ENCODE data around the gene SPC25.

The SPC25 gene

GRCh38 chr2:168920504-168921157, 30.4 kb upstream of the SPC25 start:
- Histone ChIP-seq H3K79me2 (ENCODE audit: insufficient read depth, low read length) (no peaks in the 10 kb centered on the region), H3K36me3 (ENCODE audit: insufficient read depth, low read length) (no peaks in the 10 kb centered on the region), H3K9ac (ENCODE audit: low read depth, low read length) (no peak overlapping the region), H3K4me1 (ENCODE audit: insufficient read depth, low read length) (no peaks in the 10 kb centered on the region), H3K27me3 (ENCODE audit: insufficient read depth, low read length, poor library complexity) (peaks cover 6% of the 10 kb centered on the region), H3K4me3 (ENCODE audit: low read depth in 1 of 2, low read length in 2 of 2) (no peak overlapping the region), H3K4me2 (ENCODE audit: insufficient read depth, low read length) (no peak overlapping the region), H4K20me1 (ENCODE audit: insufficient read depth, low read length) (no peaks in the 10 kb centered on the region), H2AFZ (ENCODE audit: low read depth, low read length) (no peak overlapping the region), H3K27ac (ENCODE audit: low read length) (no peak overlapping the region), H3K9me3 (ENCODE audit: insufficient read depth, low read length, severe bottlenecking) (no peaks in the 10 kb centered on the region)
- DNase-seq (no peak), ATAC-seq (ENCODE audit: insufficient read depth, low read depth) (no peak)
- TF ChIP-seq CTCF (IDR thresholded peaks at IDR 0.05; ENCODE audit: borderline replicate concordance, extremely low read depth, low read length, poor library complexity, severe bottlenecking), result peak; percentile 76
- TF ChIP-seq EZH2 (IDR thresholded peaks at IDR 0.05; ENCODE audit: borderline replicate concordance, low read depth, low read length, severe bottlenecking), result no peak

GRCh38 chr2:168916331-168916675, 26.1 kb upstream of the SPC25 start:
- Histone ChIP-seq H3K27me3 (ENCODE audit: insufficient read depth, low read length, poor library complexity) (no peaks in the 10 kb centered on the region), H3K36me3 (ENCODE audit: insufficient read depth, low read length) (no peaks in the 10 kb centered on the region), H3K27ac (ENCODE audit: low read length) (no peak overlapping the region), H3K79me2 (ENCODE audit: insufficient read depth, low read length) (no peaks in the 10 kb centered on the region), H2AFZ (ENCODE audit: low read depth, low read length) (no peak overlapping the region), H3K4me2 (ENCODE audit: insufficient read depth, low read length) (no peak overlapping the region), H3K9me3 (ENCODE audit: insufficient read depth, low read length, severe bottlenecking) (no peaks in the 10 kb centered on the region), H3K4me3 (ENCODE audit: low read depth in 1 of 2, low read length in 2 of 2) (no peak overlapping the region), H4K20me1 (ENCODE audit: insufficient read depth, low read length) (no peaks in the 10 kb centered on the region), H3K9ac (ENCODE audit: low read depth, low read length) (no peak overlapping the region), H3K4me1 (ENCODE audit: insufficient read depth, low read length) (no peaks in the 10 kb centered on the region)
- DNase-seq, result no peak
- TF ChIP-seq CTCF (IDR thresholded peaks at IDR 0.05; ENCODE audit: borderline replicate concordance, extremely low read depth, low read length, poor library complexity, severe bottlenecking), result no peak
- no peak for TF ChIP-seq EZH2 (IDR thresholded peaks at IDR 0.05; ENCODE audit: borderline replicate concordance, low read depth, low read length, severe bottlenecking)
- no peak for ATAC-seq (ENCODE audit: insufficient read depth, low read depth)

GRCh38 chr2:168915441-168916330, 25.5 kb upstream of the SPC25 start:
- no peaks in the 10 kb centered on the region for H4K20me1 ChIP-seq (ENCODE audit: insufficient read depth, low read length)
- no peaks in the 10 kb centered on the region for H3K9me3 ChIP-seq (ENCODE audit: insufficient read depth, low read length, severe bottlenecking)
- ATAC-seq (ENCODE audit: insufficient read depth, low read depth) (no peak), DNase-seq (no peak)
- no peaks in the 10 kb centered on the region for H3K36me3 ChIP-seq (ENCODE audit: insufficient read depth, low read length)
- H2AFZ ChIP-seq (ENCODE audit: low read depth, low read length), result no peak overlapping the region
- no peak overlapping the region for H3K27ac ChIP-seq (ENCODE audit: low read length)
- no peak overlapping the region for H3K4me2 ChIP-seq (ENCODE audit: insufficient read depth, low read length)
- no peaks in the 10 kb centered on the region for H3K4me1 ChIP-seq (ENCODE audit: insufficient read depth, low read length)
- H3K79me2 ChIP-seq (ENCODE audit: insufficient read depth, low read length), result no peaks in the 10 kb centered on the region
- no peaks in the 10 kb centered on the region for H3K27me3 ChIP-seq (ENCODE audit: insufficient read depth, low read length, poor library complexity)
- TF ChIP-seq CTCF (IDR thresholded peaks at IDR 0.05; ENCODE audit: borderline replicate concordance, extremely low read depth, low read length, poor library complexity, severe bottlenecking) (no peak), EZH2 (IDR thresholded peaks at IDR 0.05; ENCODE audit: borderline replicate concordance, low read depth, low read length, severe bottlenecking) (no peak)
- no peak overlapping the region for H3K9ac ChIP-seq (ENCODE audit: low read depth, low read length)
- no peak overlapping the region for H3K4me3 ChIP-seq (ENCODE audit: low read depth in 1 of 2, low read length in 2 of 2)

Measured in DND-41 (cell line).